Ovary (tissue), 9 donors: ENCODE results near the gene ACKR2. TPM values are rescaled to one million over a fixed set of nuclear protein-coding genes. Genes with fewer than 3 reads are reported as not detected.

Experiments
- DNase-seq, 5 donors: peaks; one replicate each; pipeline ENCODE4 v3.0.0-alpha.2; 2019 to 2020
- H3K27ac ChIP-seq, 2 donors: fragments of 200-600 bp; one replicate each; pipeline versions ENCODE4 v1.5.1 to v1.8.0; 2019 to 2022
- H3K27me3 ChIP-seq: fragments of 200-600 bp; one replicate; pipeline ENCODE4 v1.8.0; 2022
- H3K36me3 ChIP-seq: fragments of 200-600 bp; sonication (generic); one replicate; pipeline ENCODE4 v1.5.1; 2019
- H3K4me1 ChIP-seq: one replicate; pipeline ENCODE4 v1.8.1; 2013; ENCODE audit warnings: mild to moderate bottlenecking, moderate library complexity; ENCODE audit not compliant: insufficient read depth
- H3K4me3 ChIP-seq: fragments of 200-600 bp; sonication (generic); one replicate; pipeline ENCODE4 v1.5.1; 2017
- H3K9me3 ChIP-seq, 2 donors: fragments of 200-600 bp in 1 of 2; sonication (generic) in 1 of 2; one replicate each; pipeline versions ENCODE4 v1.5.1 to v1.8.1; 2013 to 2019; ENCODE audit warnings: mild to moderate bottlenecking in 1 of 2, moderate library complexity in 1 of 2
- CTCF ChIP-seq, 3 donors: fragments of 450-650 bp in 2 of 3; fragments of 200-600 bp in 1 of 3; IDR thresholded peaks; one replicate each; pipeline versions ENCODE4 v1.5.1 to v1.8.0; 2016 to 2022; ENCODE audit warnings: antibody characterized with exemption in 3 of 3, mild to moderate bottlenecking in 1 of 3
- EP300 ChIP-seq: sonication (generic); formaldehyde crosslinking; IDR thresholded peaks from one replicate; pipeline ENCODE4 v1.6.1; 2017; ENCODE audit warnings: antibody characterized with exemption
- POLR2A ChIP-seq: fragments of 450-650 bp; IDR thresholded peaks from one replicate; pipeline ENCODE4 v1.6.1; 2017; ENCODE audit warnings: antibody characterized with exemption, mild to moderate bottlenecking, moderate library complexity
- WGBS, 3 donors: extraction: QIAGEN DNeasy Blood & Tissue Kit in 1 of 3; methylation state at CpG; one replicate each; pipeline versions ENCODE4 v1.1.5 to v1.1.7; 2013 to 2017; 5-methylcytosine and 5-hydroxymethylcytosine counted together
- intact Hi-C, 4 donors: fragments of 100-400 bp; cut with DNase I; formaldehyde crosslinking; loops; one replicate each; pipeline versions ENCODE4 v1.11.0 to v1.15.1; 2022 to 2023
- polyA plus RNA-seq, 2 donors: library from polyadenylated mRNA; stranded (reverse); fragments of 200-250 nt in 1 of 2; fragments of 350-450 nt in 1 of 2; fragmentation: Illumina TruSeq in 1 of 2; extraction: RNeasy Lipid Tissue Mini Kit (QIAGEN cat#74804) in 1 of 2; gene quantifications; one replicate each; pipeline ENCODE4 v1.2.3, GENCODE V29; 2013 to 2014
- total RNA-seq, 7 donors: library from RNA; depleted of rRNA in 2 of 7; stranded (reverse); fragments of >200 nt in 2 of 7; fragmentation: NEBNext Ultra II Directional in 3 of 7; extraction: Animal tissue kit (Norgen Biotek cat#: 25700) in 3 of 7; gene quantifications; one replicate each; pipeline versions ENCODE4 v1.1.0 to v1.2.4, GENCODE V29; 2016 to 2023
- donor health status: DM: no; HTN: no; CAD: no; lungs with moderate emphysema.
- donor health status: DM: no; HTN: no; CAD: no.
- donor health status: Bipolar disorder and iron deficiency.
- donor health status: DM: yes; HTN: yes; CAD: no.
- donor health status: DM: no; HTN: no; CAD: no.
- donor health status: DM: yes; HTN: yes; CAD: no.

Gene ACKR2
- total and polyA plus RNA-seq, 9 donors, result 0.33 to 4.4 (median 1.0) TPM

GRCh38 chr3:42814246-42814645 is 5.0 kb downstream of the ACKR2 start:
- intact Hi-C loops, result no loop called here
- Histone ChIP-seq H3K36me3 (no peaks in the 10 kb centered on the region), H3K27me3 (no peaks in the 10 kb centered on the region), H3K27ac (no peak overlapping the region), H3K4me1 (no peaks in the 10 kb centered on the region), H3K9me3 (no peaks in the 10 kb centered on the region), H3K4me3 (no peak overlapping the region)
- DNase-seq, result no peak
- 77 to 91% (median 85%) methylated on average over 5 of the region's 5 CpGs for WGBS, 3 donors
- TF ChIP-seq CTCF (IDR thresholded peaks at IDR 0.05) (no peak), POLR2A (no peak)

- Histone ChIP-seq H3K36me3 (no peaks in the 10 kb centered on the region), H3K4me3 (no peak overlapping the region), H3K27ac (no peak overlapping the region), H3K4me1 (no peaks in the 10 kb centered on the region), H3K27me3 (no peaks in the 10 kb centered on the region), H3K9me3 (no peaks in the 10 kb centered on the region)
- DNase-seq, result no peak
- intact Hi-C loops, result no loop called here
- TF ChIP-seq EP300, result no peak
- no peak for TF ChIP-seq POLR2A
- TF ChIP-seq CTCF (IDR thresholded peaks at IDR 0.05), result no peak
- 44 to 51% (median 50%) methylated on average over 2 of the region's 2 CpGs for WGBS, 3 donors
Measured at GRCh38 chr3:42814914-42815507, 5.8 kb downstream of the ACKR2 start.

- H3K36me3 ChIP-seq, result no peaks in the 10 kb centered on the region
- intact Hi-C loops, result no loop called here
Measured at GRCh38 chr3:42815826-42816225, 6.6 kb downstream of the ACKR2 start.

GRCh38 chr3:42819351-42819965 is 10.2 kb downstream of the ACKR2 start:
- Histone ChIP-seq H3K9me3 (no peaks in the 10 kb centered on the region), H3K27ac (no peak overlapping the region), H3K4me1 (no peaks in the 10 kb centered on the region), H3K36me3 (no peaks in the 10 kb centered on the region), H3K4me3 (no peak overlapping the region), H3K27me3 (no peaks in the 10 kb centered on the region)
- no peak for DNase-seq
- WGBS, 3 donors, result 35 to 45% (median 36%) methylated on average over 2 of the region's 2 CpGs
- TF ChIP-seq CTCF (IDR thresholded peaks at IDR 0.05) (no peak), EP300 (no peak), POLR2A (no peak)
- intact Hi-C loops, result no loop called here

More at GRCh38 chr3:42815826-42816225, 6.6 kb downstream of the ACKR2 start:
- Histone ChIP-seq H3K4me3 (no peak overlapping the region), H3K4me1 (no peaks in the 10 kb centered on the region), H3K27ac (no peak overlapping the region), H3K9me3 (no peaks in the 10 kb centered on the region), H3K27me3 (no peaks in the 10 kb centered on the region)
- 78 to 93% (median 81%) methylated on average over 2 of the region's 2 CpGs for WGBS, 3 donors
- DNase-seq, result no peak
- no peak for TF ChIP-seq CTCF (IDR thresholded peaks at IDR 0.05)
- TF ChIP-seq POLR2A, result no peak
- no peak for TF ChIP-seq EP300
